GM21515 (cell line): ENCODE results near the gene CENPX.
"Not testable (repeated sequence)": the region's sequence is repeated elsewhere in the genome, so short reads cannot be mapped to it uniquely, and the experiment has no call there.

Experiments
- ATAC-seq: cut with Tn5 transposase; IDR thresholded peaks from one replicate; pipeline ENCODE4 v1.9.1; 2021; ENCODE audit not compliant: unreplicated experiment

The CENPX gene

DNA sequence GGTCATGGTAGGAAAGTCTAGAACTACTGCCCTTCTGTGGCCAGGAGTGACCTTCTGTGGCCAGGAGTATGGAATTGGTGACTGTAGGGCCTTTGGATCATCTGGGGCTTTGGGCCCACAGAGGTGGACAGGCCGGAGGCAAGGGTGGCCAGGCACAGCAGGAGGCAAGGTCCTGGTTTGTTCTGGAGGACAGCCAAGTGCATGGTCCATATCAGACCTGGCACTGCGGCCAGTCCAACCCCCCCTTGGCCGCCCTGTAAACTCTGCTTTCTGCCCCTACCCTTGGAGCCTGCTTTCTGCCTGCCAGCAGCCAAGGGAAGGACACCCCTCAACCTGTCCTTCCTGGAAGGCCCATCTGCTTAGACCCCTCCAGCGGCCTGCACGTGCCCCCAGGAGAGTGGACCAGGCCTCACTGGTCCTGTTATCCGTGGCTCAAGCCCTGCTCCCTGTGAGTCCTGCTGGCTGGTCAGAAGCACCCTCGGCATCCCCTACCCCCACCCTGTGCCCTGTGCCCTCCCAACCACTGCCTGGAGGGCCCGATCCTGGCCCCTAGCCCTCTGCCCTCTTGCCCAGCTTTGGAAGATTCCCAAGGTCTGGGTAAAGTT lies 17.1 kb upstream of the CENPX start:
- ATAC-seq: no peak

DNA sequence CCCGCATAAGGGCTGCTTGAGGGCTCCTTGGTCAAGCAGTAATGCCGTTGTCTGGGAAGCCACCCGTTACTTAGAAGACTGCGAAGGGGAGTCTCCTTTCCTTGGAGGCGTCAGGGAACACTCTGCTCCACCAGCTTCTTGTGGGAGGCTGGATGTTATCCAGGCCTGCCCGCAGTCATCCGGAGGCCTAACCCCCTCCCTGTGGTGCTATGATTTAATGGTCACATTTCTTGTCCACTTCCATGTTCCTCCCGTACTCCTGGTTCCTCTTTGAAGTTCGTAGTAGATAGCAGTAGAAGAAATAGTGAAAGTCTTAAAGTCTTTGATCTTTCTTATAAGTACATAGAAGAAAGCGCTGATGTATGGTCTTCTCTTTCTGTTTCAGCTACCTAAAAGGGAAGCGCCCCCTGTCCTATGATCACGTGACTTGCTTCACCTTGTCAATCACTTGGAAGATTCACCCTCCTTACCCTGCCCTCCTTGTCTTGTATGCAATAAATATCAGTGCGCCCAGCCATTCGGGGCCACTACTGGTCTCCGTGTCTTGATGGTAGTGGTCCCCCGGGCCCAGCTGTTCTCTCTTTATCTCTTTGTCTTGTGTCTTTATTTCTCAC lies 16.2 kb upstream of the CENPX start:
- ATAC-seq: not testable (repeated sequence)

- ATAC-seq: no peak
These were observed 15.2 kb upstream of the CENPX start for GRCh38 chr17:82037889-82038195.

DNA sequence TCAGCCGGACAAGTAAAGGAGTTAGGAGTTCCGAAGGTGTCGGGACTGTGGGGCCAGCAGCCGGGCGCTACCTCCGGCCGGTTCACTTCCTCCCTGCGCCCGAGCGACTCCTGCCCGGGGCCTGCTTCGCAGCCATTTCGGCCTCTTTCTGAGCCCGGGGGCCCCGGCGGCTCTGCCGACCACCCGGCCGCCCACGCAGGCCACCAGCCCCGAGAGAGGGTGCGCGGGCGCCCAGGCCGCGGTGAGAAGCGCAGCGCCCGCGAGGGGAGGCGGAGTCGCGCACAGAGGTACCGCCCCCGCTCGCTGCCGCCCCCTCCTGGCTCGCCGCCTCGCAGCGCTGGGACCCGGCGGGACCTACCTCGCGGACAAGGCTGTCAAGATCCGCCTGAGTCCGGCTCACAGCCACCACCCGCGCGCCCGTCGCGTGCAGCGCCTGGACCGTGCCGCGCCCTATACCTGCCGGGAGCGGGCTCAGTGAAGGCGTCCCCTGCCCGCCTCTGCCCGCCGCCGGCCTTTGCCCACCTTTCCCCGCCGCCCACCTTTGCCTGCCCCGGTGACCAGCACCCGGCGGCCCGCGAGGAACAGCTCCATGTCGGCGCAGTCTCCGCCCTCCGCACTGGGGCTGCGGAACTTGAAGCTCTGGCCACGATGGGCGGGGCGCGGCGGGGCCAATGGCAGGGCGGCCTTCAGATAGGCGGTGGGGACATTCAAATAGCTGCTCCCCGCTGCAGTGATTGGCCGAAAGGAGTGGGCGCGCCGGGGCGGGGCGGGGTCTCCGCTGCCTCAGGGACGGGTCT lies 14.6 kb upstream of the CENPX start, which contains the start of gene DCXR:
Gene DCXR, minus strand, starts transcription at position 606 of the 797 bp plus-strand sequence. Its CDS starts 15 bp downstream, at position 591.
- peak; percentile 79 for ATAC-seq

DNA sequence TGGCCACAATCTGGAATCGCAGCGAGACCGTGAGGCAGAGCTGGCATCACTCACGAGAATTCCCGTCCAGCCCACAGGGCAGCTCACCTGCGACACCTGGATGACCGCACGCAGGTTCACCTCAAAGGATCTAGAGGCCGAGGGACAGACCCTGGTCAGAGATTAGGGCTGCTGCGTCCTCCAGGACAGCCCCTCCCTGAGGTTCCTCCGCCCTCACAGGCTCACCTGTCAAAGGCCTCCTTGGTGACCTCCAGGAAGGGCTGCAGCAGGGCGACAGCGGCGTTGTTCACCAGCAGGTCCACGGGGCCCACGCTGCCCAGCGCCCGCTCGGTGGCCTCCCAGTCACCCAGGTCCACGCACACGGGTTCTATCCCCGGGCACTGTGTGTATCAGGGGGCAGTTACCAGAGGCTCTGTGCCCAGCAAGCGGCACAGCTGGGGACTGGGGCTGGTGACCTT lies 14.0 kb upstream of the CENPX start:
- ATAC-seq: peak; percentile 0

GRCh38 chr17:82035956-82036633 lies 13.4 kb upstream of the CENPX start:
- no peak for ATAC-seq

- ATAC-seq: no peak
These were observed 12.8 kb upstream of the CENPX start for GRCh38 chr17:82035488-82035887.

DNA sequence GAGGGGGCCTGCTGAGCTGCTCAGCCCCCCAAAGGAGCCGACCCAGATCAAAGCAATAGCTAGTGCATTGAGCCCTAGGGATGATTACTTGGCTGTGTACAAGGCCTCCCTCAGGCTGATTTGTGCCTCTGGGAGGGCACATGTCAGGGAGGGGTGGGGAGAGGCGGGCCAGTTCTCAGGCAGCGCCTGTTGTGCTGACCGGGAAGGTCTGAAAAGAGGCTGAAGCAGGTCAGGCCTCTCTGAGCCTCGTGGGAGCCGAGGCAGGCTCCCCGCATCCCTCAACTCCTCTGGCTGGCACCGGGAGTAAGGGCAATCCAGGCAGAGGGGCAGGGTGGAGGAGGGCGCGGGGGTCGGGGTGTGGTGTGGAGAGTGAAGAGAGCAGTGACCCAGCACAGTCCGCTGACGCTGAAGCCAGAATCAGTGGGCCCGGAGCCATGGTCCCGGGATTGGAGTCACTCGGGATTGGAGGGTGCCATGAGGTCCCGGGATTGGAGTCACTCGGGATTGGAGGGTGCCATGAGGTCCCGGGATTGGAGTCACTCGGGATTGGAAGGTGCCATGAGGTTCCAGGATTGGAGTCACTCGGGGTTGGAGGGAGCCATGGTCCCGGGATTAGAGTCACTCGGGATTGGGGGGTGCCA lies 11.8 kb upstream of the CENPX start:
- ATAC-seq: no peak

DNA sequence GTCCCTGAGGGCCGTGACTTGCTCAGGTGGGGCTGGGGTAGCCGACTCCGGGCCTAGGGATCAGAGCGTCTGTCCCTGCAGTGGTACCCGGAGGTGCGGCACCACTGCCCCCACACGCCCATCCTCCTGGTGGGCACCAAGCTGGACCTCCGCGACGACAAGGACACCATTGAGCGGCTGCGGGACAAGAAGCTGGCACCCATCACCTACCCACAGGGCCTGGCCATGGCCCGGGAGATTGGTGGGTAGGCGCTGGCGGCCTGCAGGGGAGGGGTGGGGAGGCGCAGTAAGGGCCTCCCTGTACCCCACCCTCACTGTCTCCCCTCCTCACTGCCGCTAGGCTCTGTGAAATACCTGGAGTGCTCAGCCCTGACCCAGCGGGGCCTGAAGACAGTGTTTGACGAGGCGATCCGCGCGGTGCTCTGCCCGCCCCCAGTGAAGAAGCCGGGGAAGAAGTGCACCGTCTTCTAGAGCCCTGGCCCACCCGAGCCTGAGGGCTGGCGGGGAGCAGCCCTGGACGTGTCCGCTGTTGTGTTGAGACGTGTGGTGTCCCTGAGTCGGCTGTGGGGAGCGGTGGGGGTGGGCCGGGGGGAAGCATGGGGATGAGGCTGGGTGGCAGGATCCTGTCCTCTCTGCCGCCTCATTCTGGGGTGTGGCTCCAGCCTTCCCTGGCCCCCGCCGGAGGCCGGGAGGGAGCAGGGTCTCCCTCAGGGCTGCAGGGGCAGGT lies 10.8 kb upstream of the CENPX start:
- ATAC-seq: no peak

DNA sequence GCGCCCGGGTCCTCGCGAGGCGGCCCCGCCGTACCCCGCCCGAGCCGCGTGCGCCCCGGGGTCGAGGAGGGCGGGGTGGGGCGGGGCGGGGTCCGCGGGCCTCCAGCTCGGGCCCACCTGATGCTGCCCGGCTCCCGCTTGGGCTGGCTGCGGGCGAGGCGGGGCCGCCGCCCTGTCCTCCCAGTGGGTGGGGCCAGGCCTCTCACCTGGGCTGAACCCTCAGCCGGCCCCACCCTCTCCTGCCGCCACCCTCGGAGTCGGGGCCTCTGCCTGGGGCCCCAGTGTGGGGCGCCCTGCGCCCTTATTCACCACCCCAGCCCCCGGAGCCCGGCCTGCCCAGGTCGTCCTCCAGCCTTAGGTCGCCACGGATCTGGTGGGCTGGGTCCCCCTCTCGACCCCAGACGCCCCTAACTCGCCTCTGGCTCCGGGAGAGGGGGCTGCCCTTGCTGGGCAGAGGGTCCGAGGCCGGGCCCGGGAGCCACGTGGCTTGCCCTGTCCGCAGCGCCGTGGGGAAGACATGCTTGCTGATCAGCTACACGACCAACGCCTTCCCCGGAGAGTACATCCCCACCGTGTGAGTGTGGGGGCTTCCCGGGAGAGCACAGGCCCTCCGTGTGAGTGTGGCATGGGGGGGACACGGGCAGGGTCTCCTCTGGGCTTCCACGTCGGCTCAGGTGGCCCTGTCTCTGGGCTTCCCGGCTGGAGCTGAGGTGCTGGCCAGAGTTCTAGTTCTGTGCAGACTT lies 9.4 kb upstream of the CENPX start:
- ATAC-seq: no peak

GRCh38 chr17:82031303-82031884 lies 8.7 kb upstream of the CENPX start, which contains the start of gene RAC3:
TSS of gene RAC3 (plus strand) at chr17:82031678. CDS start at chr17:82031762, 84 bp downstream.
- no peak for ATAC-seq

DNA sequence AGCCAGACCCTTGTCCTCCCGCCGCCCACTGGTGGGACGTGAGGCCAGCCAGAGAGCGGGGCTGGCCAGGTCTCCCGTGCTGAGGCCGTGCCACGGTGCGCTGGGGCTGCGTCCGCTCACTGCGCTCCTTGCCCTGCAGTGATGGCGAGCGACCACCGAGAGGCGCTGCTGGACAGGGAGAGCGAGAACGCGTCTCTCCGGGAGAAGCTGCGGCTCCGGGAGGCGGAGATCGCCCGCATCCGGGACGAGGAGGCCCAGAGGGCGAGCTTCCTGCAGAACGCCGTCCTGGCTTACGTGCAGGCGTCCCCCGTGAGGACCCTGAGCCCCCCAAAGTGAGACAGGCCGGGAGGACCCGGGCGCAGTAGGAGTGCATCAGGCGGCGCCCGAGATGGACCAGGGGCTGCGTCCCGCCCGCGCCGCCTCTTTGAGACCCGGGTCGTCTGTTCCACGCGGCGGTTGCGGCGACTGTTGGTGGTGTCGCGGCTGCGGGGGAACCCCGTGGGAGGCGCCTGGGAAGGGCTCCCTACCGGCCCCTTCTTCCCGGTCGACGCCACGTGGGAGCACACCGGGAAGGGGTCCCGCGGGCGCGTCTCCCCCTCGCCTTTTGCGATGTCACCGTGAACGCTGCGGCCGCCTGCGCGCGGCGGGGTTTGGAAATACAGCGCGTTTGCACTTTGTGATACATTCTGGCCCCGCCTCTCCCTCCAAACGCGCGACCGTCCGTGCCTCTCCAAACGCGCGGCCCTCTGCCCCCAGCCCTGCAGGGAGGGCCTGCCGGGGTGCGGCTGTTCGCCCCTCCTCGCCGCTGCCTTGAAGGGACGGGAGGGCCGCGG lies 8.0 kb upstream of the CENPX start:
- ATAC-seq: peak; percentile 36

DNA sequence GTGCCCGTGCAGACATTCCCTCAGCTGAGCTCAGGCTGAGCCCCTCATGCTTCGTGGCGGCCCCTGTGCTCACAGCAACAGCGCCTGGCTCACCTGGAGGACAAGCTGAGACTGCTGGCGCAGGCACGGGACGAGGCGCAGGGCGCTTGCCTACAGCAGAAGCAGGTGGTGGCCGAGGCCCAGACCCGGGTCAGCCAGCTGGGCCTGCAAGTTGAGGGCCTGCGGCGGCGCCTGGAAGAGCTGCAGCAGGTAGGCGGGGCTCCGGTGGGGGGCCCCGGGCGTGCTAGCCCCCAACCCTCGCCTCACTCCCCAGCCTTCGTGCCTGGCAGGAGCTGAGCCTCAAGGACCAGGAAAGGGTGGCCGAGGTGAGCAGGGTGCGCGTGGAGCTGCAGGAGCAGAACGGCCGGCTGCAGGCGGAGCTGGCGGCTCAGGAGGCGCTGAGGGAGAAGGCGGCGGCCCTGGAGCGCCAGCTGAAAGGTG lies 7.4 kb upstream of the CENPX start:
- no peak for ATAC-seq

GRCh38 chr17:82029391-82029790 lies 6.7 kb upstream of the CENPX start:
- no peak for ATAC-seq

DNA sequence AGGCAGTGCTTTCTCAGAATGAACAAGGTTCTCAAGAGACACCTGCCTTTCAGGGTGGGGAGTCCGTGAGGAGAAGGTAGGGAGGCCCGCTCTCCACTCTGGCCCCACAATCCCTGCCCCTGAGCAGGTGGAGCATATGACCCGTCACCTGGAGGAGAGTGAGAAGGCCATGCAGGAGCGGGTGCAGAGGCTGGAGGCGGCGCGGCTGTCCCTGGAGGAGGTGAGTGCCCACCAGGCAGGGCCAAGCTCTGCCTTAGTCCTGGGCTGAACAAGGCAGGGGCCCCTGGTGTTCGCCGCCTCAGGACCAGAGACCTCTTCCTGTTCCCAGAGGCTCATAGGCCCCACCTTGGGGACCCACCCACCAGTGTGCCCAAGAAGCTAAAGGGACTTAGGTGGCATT lies 6.3 kb upstream of the CENPX start:
- no peak for ATAC-seq

DNA sequence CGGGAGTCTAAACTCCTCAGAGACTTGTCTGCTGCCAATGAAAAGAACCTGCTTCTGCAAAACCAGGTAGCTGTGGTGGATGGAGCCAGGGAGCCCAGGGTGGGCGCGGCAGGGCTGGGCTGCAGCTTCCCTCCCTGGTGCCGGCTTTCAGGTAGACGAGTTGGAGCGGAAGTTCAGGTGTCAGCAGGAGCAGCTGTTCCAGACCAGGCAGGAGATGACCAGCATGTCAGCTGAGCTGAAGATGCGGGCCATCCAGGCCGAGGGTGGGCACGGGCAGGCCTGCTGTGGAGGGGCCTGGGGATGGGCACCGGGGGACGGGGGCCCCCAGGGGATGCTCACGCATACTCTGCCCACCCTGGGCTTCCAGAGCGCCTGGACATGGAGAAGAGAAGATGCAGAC lies 5.6 kb upstream of the CENPX start:
- ATAC-seq: no peak

- ATAC-seq: no peak
These were observed 2.9 kb upstream of the CENPX start for GRCh38 chr17:82025401-82026107.

DNA sequence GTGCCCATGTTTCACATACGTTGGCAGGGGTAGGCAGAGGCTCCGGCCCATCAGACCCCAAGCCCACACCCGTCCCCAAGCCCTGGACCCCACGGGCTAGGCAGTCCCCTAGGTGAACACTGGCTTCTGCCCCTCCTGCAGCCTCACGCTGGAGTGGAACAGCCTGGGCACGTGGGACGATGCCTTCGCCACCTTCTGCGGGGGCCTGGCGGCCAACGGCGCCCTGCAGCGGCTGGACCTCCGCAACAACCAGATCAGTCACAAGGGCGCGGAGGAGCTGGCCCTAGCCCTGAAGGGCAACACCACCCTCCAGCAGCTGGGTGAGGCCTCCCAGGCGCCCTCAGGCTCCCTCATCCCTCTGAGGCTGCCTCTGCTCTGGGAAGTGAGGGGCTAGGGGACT lies 2.2 kb upstream of the CENPX start:
- no peak for ATAC-seq
